Osteocyte (in vitro differentiated cells): ENCODE results near the gene AAMP. TPM values are rescaled to one million over a fixed set of nuclear protein-coding genes. Genes with fewer than 3 reads are reported as not detected.
A peak's percentile ranks its signal among the peaks of the same experiment; 100 is the strongest.

Experiments used
- DNase-seq: peaks from one replicate; pipeline ENCODE4 v3.0.0; 2021; ENCODE audit warnings: mixed read lengths; ENCODE audit not compliant: unreplicated experiment; ENCODE audit errors: extremely low spot score
- H3K27ac Mint-ChIP-seq: one replicate; pipeline ENCODE4 v1.8.0; 2021; ENCODE audit warnings: mild to moderate bottlenecking, mixed read lengths; ENCODE audit not compliant: unreplicated experiment
- H3K27me3 Mint-ChIP-seq: one replicate; pipeline ENCODE4 v1.8.0; 2021; ENCODE audit warnings: mixed read lengths; ENCODE audit not compliant: unreplicated experiment
- H3K36me3 Mint-ChIP-seq: one replicate; pipeline ENCODE4 v1.8.0; 2021; ENCODE audit warnings: mixed read lengths; ENCODE audit not compliant: unreplicated experiment
- H3K4me1 Mint-ChIP-seq: one replicate; pipeline ENCODE4 v1.8.0; 2021; ENCODE audit warnings: mixed read lengths; ENCODE audit not compliant: unreplicated experiment
- H3K4me3 Mint-ChIP-seq: one replicate; pipeline ENCODE4 v1.8.0; 2021; ENCODE audit warnings: mild to moderate bottlenecking, moderate library complexity, mixed read lengths; ENCODE audit not compliant: unreplicated experiment
- H3K9me3 Mint-ChIP-seq: one replicate; pipeline ENCODE4 v1.8.0; 2021; ENCODE audit warnings: mixed read lengths; ENCODE audit not compliant: unreplicated experiment
- total RNA-seq: library from RNA; stranded (reverse); gene quantifications from 2 replicates; pipeline ENCODE4 v1.2.1, GENCODE V29; 2021
- TF ChIP-seq, protein P1 (sequence below): fragments of 200-600 bp; sonication (generic); IDR thresholded peaks from 2 replicates; pipeline ENCODE4 v1.5.0; 2021; ENCODE audit warnings: antibody characterized with exemption, mild to moderate bottlenecking, moderate library complexity

The AAMP gene
- total RNA-seq, 1 donor from 2014 or later, result 62.9 TPM

DNA sequence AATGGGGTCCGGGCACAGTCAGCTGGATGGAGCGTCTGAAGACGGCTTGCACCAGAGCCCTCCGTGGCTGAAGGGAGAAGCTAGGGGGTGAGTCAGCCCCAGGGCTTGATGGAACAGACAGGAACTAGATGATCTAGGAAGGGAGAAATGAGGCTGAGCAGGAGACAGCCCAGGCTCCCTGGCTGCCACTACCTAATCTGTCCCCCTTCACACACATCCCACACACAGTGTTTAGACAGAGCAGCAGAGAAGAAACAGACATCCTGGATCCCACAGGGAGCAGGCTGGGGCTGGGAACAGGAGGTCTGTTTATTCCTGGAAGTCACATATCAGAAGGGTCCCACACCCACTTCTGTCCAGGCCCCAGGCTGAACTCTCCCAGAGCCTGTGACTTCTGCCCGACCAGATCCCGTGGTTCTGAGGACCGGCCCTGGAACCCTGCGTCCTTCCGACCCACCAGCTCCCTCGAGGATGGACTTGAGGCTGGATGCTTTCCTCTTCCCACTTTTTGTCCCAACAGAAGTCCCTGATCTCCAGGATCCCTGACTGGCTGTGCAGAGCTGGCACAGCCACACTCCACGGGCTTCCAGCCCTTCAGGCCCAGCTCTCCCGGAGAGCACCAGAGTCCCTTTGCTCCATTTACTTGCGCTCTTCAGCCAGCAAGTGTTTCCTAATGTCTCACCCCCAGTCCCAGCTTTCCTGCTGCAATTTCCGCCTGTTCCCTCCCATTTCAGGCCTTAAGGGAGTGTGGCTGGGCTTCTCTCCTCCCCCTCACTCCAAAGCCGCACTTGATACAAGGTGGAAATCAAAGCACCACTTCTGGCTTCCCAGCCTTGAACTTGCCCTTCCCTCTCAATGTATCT is 10.6 kb downstream of the AAMP start:
- Mint-ChIP-seq H3K4me1 (peaks cover 24% of the 10 kb centered on the region), H3K4me3 (no peak overlapping the region), H3K36me3 (peaks cover 18% of the 10 kb centered on the region), H3K27ac (peak overlapping the region; percentile 66), H3K9me3 (no peaks in the 10 kb centered on the region), H3K27me3 (no peaks in the 10 kb centered on the region)
- DNase-seq, result no peak
- TF ChIP-seq, protein P1, sequence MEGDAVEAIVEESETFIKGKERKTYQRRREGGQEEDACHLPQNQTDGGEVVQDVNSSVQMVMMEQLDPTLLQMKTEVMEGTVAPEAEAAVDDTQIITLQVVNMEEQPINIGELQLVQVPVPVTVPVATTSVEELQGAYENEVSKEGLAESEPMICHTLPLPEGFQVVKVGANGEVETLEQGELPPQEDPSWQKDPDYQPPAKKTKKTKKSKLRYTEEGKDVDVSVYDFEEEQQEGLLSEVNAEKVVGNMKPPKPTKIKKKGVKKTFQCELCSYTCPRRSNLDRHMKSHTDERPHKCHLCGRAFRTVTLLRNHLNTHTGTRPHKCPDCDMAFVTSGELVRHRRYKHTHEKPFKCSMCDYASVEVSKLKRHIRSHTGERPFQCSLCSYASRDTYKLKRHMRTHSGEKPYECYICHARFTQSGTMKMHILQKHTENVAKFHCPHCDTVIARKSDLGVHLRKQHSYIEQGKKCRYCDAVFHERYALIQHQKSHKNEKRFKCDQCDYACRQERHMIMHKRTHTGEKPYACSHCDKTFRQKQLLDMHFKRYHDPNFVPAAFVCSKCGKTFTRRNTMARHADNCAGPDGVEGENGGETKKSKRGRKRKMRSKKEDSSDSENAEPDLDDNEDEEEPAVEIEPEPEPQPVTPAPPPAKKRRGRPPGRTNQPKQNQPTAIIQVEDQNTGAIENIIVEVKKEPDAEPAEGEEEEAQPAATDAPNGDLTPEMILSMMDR, result no peak

DNA sequence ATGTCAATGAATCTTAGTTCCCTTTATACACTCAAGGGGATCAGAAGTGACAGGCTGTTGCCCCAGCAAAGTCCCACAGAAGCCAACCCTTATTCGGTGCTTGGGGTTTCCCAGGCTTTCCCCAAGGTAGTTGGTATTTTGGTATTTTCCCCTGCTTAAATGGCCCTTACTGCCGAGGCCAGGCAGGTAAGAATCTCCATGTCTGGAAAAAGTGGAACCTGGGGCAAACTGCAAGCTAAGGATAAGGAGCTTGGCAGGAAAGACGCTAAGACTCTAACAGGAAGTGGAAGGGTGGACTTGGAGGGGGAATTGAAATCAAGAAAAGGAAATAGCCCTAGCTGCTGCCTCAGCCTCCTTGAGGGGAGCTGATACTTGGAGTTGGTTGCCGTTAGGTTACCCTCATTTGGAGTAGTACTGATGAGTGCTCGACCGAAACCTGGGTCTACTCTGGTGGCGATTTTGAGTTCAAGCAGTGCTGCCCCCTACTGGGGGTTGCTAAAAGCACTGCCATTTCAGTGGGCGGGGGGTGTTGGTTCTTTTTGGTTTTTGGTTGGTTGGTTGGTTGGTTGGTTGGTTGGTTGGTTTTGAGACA is 12.5 kb downstream of the AAMP start:
- no peak for DNase-seq
- Mint-ChIP-seq H3K36me3 (peaks cover 26% of the 10 kb centered on the region), H3K9me3 (no peaks in the 10 kb centered on the region), H3K4me1 (peaks cover 24% of the 10 kb centered on the region), H3K27me3 (no peaks in the 10 kb centered on the region), H3K4me3 (no peak overlapping the region), H3K27ac (no peak overlapping the region)
- TF ChIP-seq, protein P1, result peak; percentile 56

DNA sequence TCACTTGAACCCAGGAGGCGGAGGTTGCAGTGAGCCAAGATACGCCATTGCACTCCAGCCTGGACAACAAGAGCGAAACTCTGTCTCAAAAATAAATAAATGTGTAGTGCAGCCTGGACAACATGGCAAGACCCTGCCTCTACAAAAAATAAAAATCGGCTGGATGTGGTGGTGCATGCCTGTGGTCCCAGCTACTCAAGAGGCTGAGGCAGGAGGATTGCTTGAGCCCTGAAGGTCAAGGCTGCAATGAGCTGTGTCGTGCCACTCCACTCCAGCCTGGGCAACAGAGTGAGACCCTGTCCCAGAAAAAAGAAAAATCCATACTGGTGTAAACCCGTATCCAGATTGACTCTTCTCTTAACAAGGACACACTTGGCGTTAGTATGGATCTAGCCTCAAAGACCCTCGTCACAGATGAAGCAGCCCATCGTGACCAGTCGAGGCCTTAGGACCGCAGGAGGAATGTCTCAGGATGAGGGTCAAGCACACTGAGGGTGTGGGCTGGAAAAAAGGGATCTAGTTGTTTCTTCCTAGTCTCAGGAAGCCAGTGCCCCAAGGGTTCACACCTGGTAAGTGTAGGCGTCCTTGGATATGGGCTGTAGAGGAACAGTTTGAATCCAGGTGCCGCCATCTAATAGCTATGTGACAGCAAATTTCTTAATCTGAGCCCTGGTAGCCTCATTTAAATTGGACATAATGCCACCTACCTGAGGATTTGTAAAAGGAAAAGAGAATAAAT is 13.2 kb downstream of the AAMP start:
- no peak overlapping the region for H3K27ac Mint-ChIP-seq
- no peak overlapping the region for H3K4me3 Mint-ChIP-seq
- no peaks in the 10 kb centered on the region for H3K27me3 Mint-ChIP-seq
- no peak for DNase-seq
- TF ChIP-seq, protein P1, result no peak
- H3K4me1 Mint-ChIP-seq, result peaks cover 24% of the 10 kb centered on the region
- no peaks in the 10 kb centered on the region for H3K9me3 Mint-ChIP-seq
- H3K36me3 Mint-ChIP-seq, result peaks cover 32% of the 10 kb centered on the region

DNA sequence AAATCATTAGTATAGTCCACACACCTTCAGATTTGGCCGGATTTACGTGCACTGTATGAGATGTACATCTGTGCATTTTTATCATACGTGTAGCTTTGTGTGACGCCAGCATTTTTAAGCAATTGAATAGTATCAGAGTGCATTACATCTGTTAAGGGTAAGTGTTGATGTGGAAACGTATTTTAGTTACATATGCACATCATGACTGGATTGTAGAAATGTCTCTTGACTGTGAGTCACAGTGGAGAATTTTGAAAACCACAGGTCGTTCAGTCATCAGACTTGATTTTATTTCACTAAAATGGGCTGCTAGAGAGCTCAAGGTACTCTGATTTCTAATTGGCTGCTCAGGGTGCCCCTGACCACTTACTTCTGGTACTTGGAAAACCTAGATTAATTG is 14.5 kb downstream of the AAMP start:
- peaks cover 38% of the 10 kb centered on the region for H3K36me3 Mint-ChIP-seq
- TF ChIP-seq, protein P1, result no peak
- no peak overlapping the region for H3K4me3 Mint-ChIP-seq
- no peaks in the 10 kb centered on the region for H3K27me3 Mint-ChIP-seq
- H3K4me1 Mint-ChIP-seq, result peaks cover 16% of the 10 kb centered on the region
- no peak for DNase-seq
- H3K9me3 Mint-ChIP-seq, result no peaks in the 10 kb centered on the region
- no peak overlapping the region for H3K27ac Mint-ChIP-seq

DNA sequence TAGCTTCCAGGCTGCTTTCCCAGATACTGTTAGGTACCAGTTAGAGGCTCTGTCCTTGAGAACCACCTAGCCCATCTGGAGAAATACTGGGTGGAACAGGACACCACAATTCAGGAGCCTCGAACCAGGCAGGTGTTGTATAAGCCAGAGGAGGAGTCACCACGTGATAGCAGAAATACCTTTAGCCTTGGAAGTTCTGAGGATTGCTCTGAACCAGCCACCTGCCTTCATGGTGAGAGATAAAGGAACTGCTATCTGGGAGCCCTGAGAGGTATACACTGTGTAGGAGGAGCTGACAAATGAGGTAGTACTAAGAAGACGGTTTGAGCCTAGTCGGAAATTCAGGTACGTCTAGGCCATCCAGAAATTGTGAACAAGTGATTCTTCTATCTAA is 16.7 kb downstream of the AAMP start:
- Mint-ChIP-seq H3K9me3 (no peaks in the 10 kb centered on the region), H3K4me1 (no peaks in the 10 kb centered on the region), H3K27me3 (no peaks in the 10 kb centered on the region), H3K36me3 (peaks cover 55% of the 10 kb centered on the region), H3K4me3 (no peak overlapping the region), H3K27ac (no peak overlapping the region)
- TF ChIP-seq, protein P1, result no peak
- DNase-seq, result no peak
